Measurements from ENCODE around the gene TPM1. TPM values are rescaled to one million over a fixed set of nuclear protein-coding genes. Genes with fewer than 3 reads are reported as not detected.
"Not testable (repeated sequence)": the region's sequence is repeated elsewhere in the genome, so short reads cannot be mapped to it uniquely, and the experiment has no call there.

Gene TPM1
- total RNA-seq (1,000 to 10,000 TPM; 1,097 to 5,131 (median 2,563) TPM), polyA plus RNA-seq (1,000 to 10,000 TPM; 1,146 to 4,515 (median 3,805) TPM)
- long read RNA-seq, donor 1, transcript TPM1-208 (8 exons, 943 nt): minor isoform, 8 of 1,781 reads
- long read RNA-seq, donor 1, transcript TPM1-222 (2 exons, 537 nt): minor isoform, 25 of 1,781 reads
- long read RNA-seq, donor 1, transcript TPM1-207 (10 exons, 1,049 nt): major isoform, 1,570 of 1,781 reads
- long read RNA-seq, donor 1, transcript TPM1-233 (2 exons, 3,957 nt): minor isoform, 9 of 1,781 reads
- long read RNA-seq, donor 1, partial matches to known transcripts: 116 of 1,781 reads
- long read RNA-seq, donor 1, other reads (novel, unspliced or antisense): 37 of 1,781 reads
- long read RNA-seq, donor 2, transcript TPM1-222 (2 exons, 537 nt): minor isoform, 32 of 4,460 reads
- long read RNA-seq, donor 2, transcript TPM1-208 (8 exons, 943 nt): minor isoform, 26 of 4,460 reads
- long read RNA-seq, donor 2, transcript TPM1-233 (2 exons, 3,957 nt): minor isoform, 25 of 4,460 reads
- long read RNA-seq, donor 2, transcript TPM1-207 (10 exons, 1,049 nt): major isoform, 4,019 of 4,460 reads
- long read RNA-seq, donor 2, partial matches to known transcripts: 232 of 4,460 reads
- long read RNA-seq, donor 2, other reads (novel, unspliced or antisense): 75 of 4,460 reads

DNA sequence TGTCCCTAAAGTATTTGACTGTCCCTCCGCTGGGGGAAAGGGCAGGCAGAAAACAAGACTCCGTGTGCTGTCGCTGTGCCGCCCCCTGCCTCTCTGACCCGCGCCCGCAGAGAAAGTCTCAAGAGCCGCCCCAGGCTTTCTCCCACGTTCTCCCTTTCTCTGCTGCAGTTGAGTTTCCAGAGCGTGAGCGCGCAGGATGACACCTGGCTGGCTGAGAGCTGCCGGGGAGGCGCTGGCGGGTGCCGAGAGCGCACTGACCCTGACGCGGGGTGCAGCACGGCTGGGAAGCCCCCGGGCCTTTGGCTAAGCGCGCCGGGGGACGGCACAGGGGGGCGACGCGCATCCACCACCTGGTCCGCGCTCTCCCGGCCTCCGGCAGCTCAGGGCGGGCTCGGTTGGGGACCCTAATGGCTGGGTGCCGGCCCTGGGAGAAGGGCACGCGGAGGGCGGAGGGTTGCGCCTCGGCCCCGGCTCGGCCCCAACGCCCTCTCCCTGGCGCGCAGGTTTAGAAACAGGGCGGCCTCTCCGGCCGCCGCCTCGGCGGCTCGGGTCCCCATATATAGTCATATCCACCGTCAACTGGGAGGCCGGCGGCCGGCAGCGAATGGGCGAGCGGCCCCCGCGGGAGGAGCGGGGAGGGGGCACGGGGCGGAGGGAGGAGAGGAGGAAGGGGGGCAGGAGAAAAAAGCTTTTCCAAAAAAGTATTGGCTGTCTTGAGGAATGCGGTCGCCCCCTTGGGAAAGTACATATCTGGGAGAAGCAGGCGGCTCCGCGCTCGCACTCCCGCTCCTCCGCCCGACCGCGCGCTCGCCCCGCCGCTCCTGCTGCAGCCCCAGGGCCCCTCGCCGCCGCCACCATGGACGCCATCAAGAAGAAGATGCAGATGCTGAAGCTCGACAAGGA, at the start of gene TPM1:
TPM1 (plus strand) TSS at position 774 of the 903 bp plus-strand sequence; CDS start at position 857, 83 bp downstream.
- peaks cover 0 to 7% of the 10 kb centered on the region in 2 donors for H3K36me3 ChIP-seq (ENCODE audit: insufficient read depth in 1 of 2, low read depth in 1 of 2)
- H3K27ac ChIP-seq: peak within 1 kb of the TSS; percentile 94
- TF ChIP-seq, protein P1, sequence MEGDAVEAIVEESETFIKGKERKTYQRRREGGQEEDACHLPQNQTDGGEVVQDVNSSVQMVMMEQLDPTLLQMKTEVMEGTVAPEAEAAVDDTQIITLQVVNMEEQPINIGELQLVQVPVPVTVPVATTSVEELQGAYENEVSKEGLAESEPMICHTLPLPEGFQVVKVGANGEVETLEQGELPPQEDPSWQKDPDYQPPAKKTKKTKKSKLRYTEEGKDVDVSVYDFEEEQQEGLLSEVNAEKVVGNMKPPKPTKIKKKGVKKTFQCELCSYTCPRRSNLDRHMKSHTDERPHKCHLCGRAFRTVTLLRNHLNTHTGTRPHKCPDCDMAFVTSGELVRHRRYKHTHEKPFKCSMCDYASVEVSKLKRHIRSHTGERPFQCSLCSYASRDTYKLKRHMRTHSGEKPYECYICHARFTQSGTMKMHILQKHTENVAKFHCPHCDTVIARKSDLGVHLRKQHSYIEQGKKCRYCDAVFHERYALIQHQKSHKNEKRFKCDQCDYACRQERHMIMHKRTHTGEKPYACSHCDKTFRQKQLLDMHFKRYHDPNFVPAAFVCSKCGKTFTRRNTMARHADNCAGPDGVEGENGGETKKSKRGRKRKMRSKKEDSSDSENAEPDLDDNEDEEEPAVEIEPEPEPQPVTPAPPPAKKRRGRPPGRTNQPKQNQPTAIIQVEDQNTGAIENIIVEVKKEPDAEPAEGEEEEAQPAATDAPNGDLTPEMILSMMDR (IDR thresholded peaks at IDR 0.05): no peak
- peaks cover 29% of the 10 kb centered on the region for H3K4me1 ChIP-seq
- DNase-seq (peak; percentile 81 to 92), ATAC-seq (peak; percentile 76 to 82 (median 80))
- peaks cover 0 to 4% (median 0%) of the 10 kb centered on the region in 3 donors for H3K27me3 ChIP-seq (ENCODE audit: insufficient read depth in 3 of 3, low read length in 2 of 3)
- no peaks in the 10 kb centered on the region for H3K9me3 ChIP-seq
- intact Hi-C loops (cut with DNase I): loop anchor here in 1 of 2 donors (2.0 kb wide), 1 partner anchor 193 kb away; no protein-coding TSS in a partner anchor
- peak within 1 kb of the TSS; percentile 75 for H3K4me3 ChIP-seq
- 2 to 5% (median 5%) methylated on average over 59 to 84 of the region's 84 CpGs for WGBS, 3 donors

- Histone ChIP-seq H3K27ac (no peak overlapping the region), H3K4me3 (no peak overlapping the region), H3K36me3 (ENCODE audit: insufficient read depth in 1 of 2, low read depth in 1 of 2) (no peaks in the 10 kb centered on the region), H3K9me3 (no peaks in the 10 kb centered on the region), H3K4me1 (no peaks in the 10 kb centered on the region), H3K27me3 (ENCODE audit: insufficient read depth in 3 of 3, low read length in 2 of 3) (no peaks in the 10 kb centered on the region)
- intact Hi-C loops (cut with DNase I): loop anchor here in 1 of 2 donors (10.0 kb wide), 1 partner anchor 102 kb away; no protein-coding TSS in a partner anchor
- TF ChIP-seq, protein P1 (IDR thresholded peaks at IDR 0.05): no peak
- WGBS, 3 donors: 91 to 96% (median 92%) methylated on average over 7 of the region's 7 CpGs
- ATAC-seq (no peak), DNase-seq (no peak)
Measured at GRCh38 chr15:62993066-62993465, 49.5 kb upstream of the TPM1 start.

DNA sequence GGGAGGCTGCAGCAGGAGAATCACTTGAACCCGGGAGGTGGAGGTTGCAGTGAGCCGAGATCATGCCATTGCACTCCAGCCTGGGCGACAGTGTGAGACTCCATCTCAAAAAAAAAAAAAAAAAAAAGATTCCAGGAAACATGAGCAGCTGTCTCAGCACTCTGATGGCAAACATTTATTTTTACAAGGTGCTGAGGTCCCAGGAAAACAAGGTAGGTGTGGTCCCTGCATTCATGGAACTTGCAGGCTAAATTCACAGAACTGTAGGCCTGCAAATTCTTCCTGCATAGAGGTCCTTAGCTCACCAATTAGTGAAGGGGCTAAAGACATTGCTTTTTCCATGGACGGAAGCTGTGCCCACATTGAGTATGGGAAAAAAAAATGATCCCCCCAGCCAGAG, 48.9 kb upstream of the TPM1 start:
- DNase-seq; H3K36me3 ChIP-seq (ENCODE audit: insufficient read depth in 1 of 2, low read depth in 1 of 2); ATAC-seq; H3K27ac ChIP-seq; H3K9me3 ChIP-seq; H3K4me3 ChIP-seq; H3K4me1 ChIP-seq; H3K27me3 ChIP-seq (ENCODE audit: insufficient read depth in 3 of 3, low read length in 2 of 3): not testable (repeated sequence)
- intact Hi-C loops (cut with DNase I): loop anchor here in 1 of 2 donors (10.0 kb wide), 1 partner anchor 101 kb away; no protein-coding TSS in a partner anchor
- WGBS, 3 donors: 86 to 90% (median 88%) methylated on average over 3 to 4 of the region's 4 CpGs

- Histone ChIP-seq H3K27ac (no peak overlapping the region), H3K36me3 (ENCODE audit: insufficient read depth in 1 of 2, low read depth in 1 of 2) (no peaks in the 10 kb centered on the region), H3K4me3 (no peak overlapping the region), H3K4me1 (no peaks in the 10 kb centered on the region), H3K9me3 (no peaks in the 10 kb centered on the region), H3K27me3 (ENCODE audit: insufficient read depth in 3 of 3, low read length in 2 of 3) (no peaks in the 10 kb centered on the region)
- TF ChIP-seq, protein P1 (IDR thresholded peaks at IDR 0.05): no peak
- ATAC-seq (no peak), DNase-seq (no peak)
- WGBS, 3 donors: 65 to 81% (median 80%) methylated on average over 4 of the region's 4 CpGs
- intact Hi-C loops (cut with DNase I): loop anchor here in 1 of 2 donors (10.0 kb wide), 1 partner anchor 100 kb away; no protein-coding TSS in a partner anchor
Measured at GRCh38 chr15:62994439-62994838, 48.1 kb upstream of the TPM1 start.
